AML-193 (cell line): ENCODE results near the gene KRTAP26-1.

ENCODE experiments used
- DNase-seq, 2 experiments: peaks; one replicate each; lab custom pipeline; 2025; lab: John Stamatoyannopoulos, UW

The KRTAP26-1 gene

GRCh38 chr21:30320215-30320614 is at the start of gene KRTAP26-1:
TSS of gene KRTAP26-1 (minus strand) at chr21:30320315. CDS start at chr21:30320035, 280 bp downstream.
- DNase-seq, result no peak

GRCh38 chr21:30355906-30356305 is 35.8 kb upstream of the KRTAP26-1 start:
- DNase-seq, result no peak

GRCh38 chr21:30354308-30355005 is 34.3 kb upstream of the KRTAP26-1 start:
- no peak for DNase-seq

GRCh38 chr21:30351534-30351933 is 31.4 kb upstream of the KRTAP26-1 start:
- DNase-seq, result no peak

- no peak for DNase-seq
Measured at GRCh38 chr21:30349572-30349971, 29.5 kb upstream of the KRTAP26-1 start.

- DNase-seq, result no peak
Measured at GRCh38 chr21:30348506-30348905, 28.4 kb upstream of the KRTAP26-1 start, which contains the start of gene KRTAP23-1. TSS of gene KRTAP23-1 (minus strand) at chr21:30348606. CDS start at chr21:30348606, 0 bp downstream.

- no peak for DNase-seq
Measured at GRCh38 chr21:30345014-30345413, 24.9 kb upstream of the KRTAP26-1 start.

- DNase-seq, result peak; percentile 2 to 5
Measured at GRCh38 chr21:30340714-30341573, 20.8 kb upstream of the KRTAP26-1 start.

GRCh38 chr21:30338717-30339116 is 18.6 kb upstream of the KRTAP26-1 start:
- no peak for DNase-seq

- no peak for DNase-seq
Measured at GRCh38 chr21:30337772-30338171, 17.7 kb upstream of the KRTAP26-1 start.

- no peak for DNase-seq
Measured at GRCh38 chr21:30337276-30337744, 17.2 kb upstream of the KRTAP26-1 start, which contains the start of gene KRTAP27-1. TSS of gene KRTAP27-1 (minus strand) at chr21:30337694. CDS start at chr21:30337668, 26 bp downstream.

GRCh38 chr21:30336596-30336995 is 16.5 kb upstream of the KRTAP26-1 start:
- DNase-seq, result no peak

- DNase-seq, result no peak
Measured at GRCh38 chr21:30333736-30334135, 13.6 kb upstream of the KRTAP26-1 start.

- DNase-seq, result no peak
Measured at GRCh38 chr21:30332681-30333080, 12.6 kb upstream of the KRTAP26-1 start.

GRCh38 chr21:30329203-30329875 is 9.2 kb upstream of the KRTAP26-1 start:
- no peak for DNase-seq

- no peak for DNase-seq
Measured at GRCh38 chr21:30326390-30326789, 6.3 kb upstream of the KRTAP26-1 start.

GRCh38 chr21:30315701-30316100 is 4.4 kb downstream of the KRTAP26-1 start:
- no peak for DNase-seq

- no peak for DNase-seq
Measured at GRCh38 chr21:30306884-30307283, 13.2 kb downstream of the KRTAP26-1 start.

- no peak for DNase-seq
Measured at GRCh38 chr21:30305136-30305535, 15.0 kb downstream of the KRTAP26-1 start.

- DNase-seq, result no peak
Measured at GRCh38 chr21:30289215-30289614, 30.9 kb downstream of the KRTAP26-1 start, which contains the start of gene KRTAP25-1. TSS of gene KRTAP25-1 (minus strand) at chr21:30289514. CDS start at chr21:30289490, 24 bp downstream.

GRCh38 chr21:30282850-30283249 is 37.3 kb downstream of the KRTAP26-1 start, which contains the start of gene KRTAP24-1:
TSS of gene KRTAP24-1 (minus strand) at chr21:30282950. CDS start at chr21:30282932, 18 bp downstream.
- DNase-seq, result no peak

- no peak for DNase-seq
Measured at GRCh38 chr21:30271611-30272010, 48.5 kb downstream of the KRTAP26-1 start.
